Endothelial cell of umbilical vein (primary cell): Measurements from ENCODE around the gene MAP3K7CL. TPM values are rescaled to one million over a fixed set of nuclear protein-coding genes. Genes with fewer than 3 reads are reported as not detected.

Experiments
- BruUV-seq: library from RNA; stranded (reverse); fragments of 400-500 nt; replicated peaks from 2 replicates; lab custom pipeline; 2021; lab: Mats Ljungman, UMichigan
- CTCF ChIA-PET: fragments of 300-600, 350-600 bp; sonication (Branson Sonifier 250); formaldehyde crosslinking; loops from one replicate; lab custom pipeline; 2021; ENCODE audit warnings: antibody characterized with exemption, inconsistent platforms; lab: Charles Lee
- POLR2A ChIA-PET: fragments of 300-600, 350-600 bp; sonication (Branson Sonifier 250); formaldehyde crosslinking; loops from one replicate; lab custom pipeline; 2021; ENCODE audit warnings: antibody characterized with exemption, inconsistent platforms; lab: Charles Lee
- DNase-seq: peaks from one replicate; pipeline ENCODE4 v3.0.0-alpha.2; 2011; ENCODE audit warnings: low read depth, low spot score
- FAIRE-seq: peaks from 2 replicates; lab custom pipeline; 2011; peaks lifted over from hg19 to GRCh38; lab: Jason Lieb, UNC
- H2AFZ ChIP-seq: 2 replicates; pipeline ENCODE4 v1.6.0; 2012; ENCODE audit warnings: low read depth, low read length, control low read depth, inconsistent platforms
- H3K27ac ChIP-seq: 2 replicates; pipeline ENCODE4 v1.5.1; 2011; ENCODE audit warnings: low read depth, mild to moderate bottlenecking, control low read depth, low read length, moderate library complexity; ENCODE audit not compliant: insufficient read depth
- H3K27me3 ChIP-seq, 2 experiments: 2 replicates each; pipeline versions ENCODE4 v1.6.0 to v1.6.1; 2011; ENCODE audit warnings: low read length in 2 of 2, mixed read lengths in 1 of 2; ENCODE audit not compliant: control insufficient read depth in 2 of 2, insufficient read depth in 2 of 2
- H3K36me3 ChIP-seq, 2 experiments: 2 replicates in 1 of 2; 3 replicates in 1 of 2; pipeline ENCODE4 v1.5.1; 2011; ENCODE audit warnings: low read length in 2 of 2, mild to moderate bottlenecking in 1 of 2, moderate library complexity in 1 of 2; ENCODE audit not compliant: control insufficient read depth in 2 of 2, insufficient read depth in 2 of 2; ENCODE audit errors: extremely low read depth in 1 of 2
- H3K4me1 ChIP-seq: 3 replicates; pipeline ENCODE4 v1.5.1; 2011; ENCODE audit warnings: mild to moderate bottlenecking, low read length; ENCODE audit not compliant: control insufficient read depth, insufficient read depth; ENCODE audit errors: extremely low read depth
- H3K4me2 ChIP-seq: 2 replicates; pipeline ENCODE4 v1.6.1; 2011; ENCODE audit warnings: low read length, control low read depth, mixed read lengths; ENCODE audit not compliant: insufficient read depth
- H3K4me3 ChIP-seq, 3 experiments: fragments of 200-600 bp in 1 of 3; sonication (generic), shearing (Covaris generic) in 1 of 3; replicated peaks in 1 of 3; 2 replicates each; pipeline ENCODE4 v1.5.1; 2011 to 2016; ENCODE audit warnings: control low read depth in 3 of 3, low read length in 3 of 3, mild to moderate bottlenecking in 2 of 3, inconsistent platforms in 1 of 3, low read depth in 1 of 3, moderate library complexity in 1 of 3; ENCODE audit not compliant: insufficient read depth in 1 of 3
- H3K79me2 ChIP-seq: 2 replicates; pipeline ENCODE4 v1.6.0; 2012; ENCODE audit warnings: low read length, inconsistent platforms; ENCODE audit not compliant: control insufficient read depth, insufficient read depth
- H3K9ac ChIP-seq: replicated peaks from 2 replicates; pipeline ENCODE3; 2011; ENCODE audit warnings: low read length, control low read depth; ENCODE audit not compliant: insufficient read depth; ENCODE audit errors: extremely low read depth
- H3K9me1 ChIP-seq: replicated peaks from 3 replicates; pipeline ENCODE4 v1.6.0; 2011; ENCODE audit warnings: mild to moderate bottlenecking, low read length; ENCODE audit not compliant: control insufficient read depth, insufficient read depth; ENCODE audit errors: extremely low read depth
- H3K9me3 ChIP-seq: replicated peaks from 2 replicates; pipeline ENCODE4 v1.5.1; 2012; ENCODE audit warnings: low read length, inconsistent platforms; ENCODE audit not compliant: control insufficient read depth, insufficient read depth
- H4K20me1 ChIP-seq: replicated peaks from 2 replicates; pipeline ENCODE3; 2011; ENCODE audit warnings: mild to moderate bottlenecking, low read length; ENCODE audit not compliant: control insufficient read depth, insufficient read depth; ENCODE audit errors: extremely low read depth
- EZH2 ChIP-seq: IDR thresholded peaks from 2 replicates; pipeline ENCODE4 v1.6.1; 2012; ENCODE audit warnings: borderline replicate concordance, low read depth, mild to moderate bottlenecking, moderate library complexity, low read length, inconsistent platforms; ENCODE audit not compliant: severe bottlenecking
- FOS ChIP-seq: IDR thresholded peaks from 2 replicates; pipeline ENCODE4 v1.6.1; 2011; ENCODE audit warnings: mild to moderate bottlenecking, low read length, moderate library complexity, borderline replicate concordance; ENCODE audit not compliant: insufficient read depth
- GATA2 ChIP-seq: IDR thresholded peaks from 2 replicates; pipeline ENCODE4 v1.7.0; 2011; ENCODE audit warnings: low read depth, mild to moderate bottlenecking, moderate library complexity, mixed read lengths, low read length; ENCODE audit not compliant: insufficient read length, insufficient read depth
- JUN ChIP-seq: IDR thresholded peaks from 2 replicates; pipeline ENCODE4 v1.6.1; 2011; ENCODE audit warnings: borderline replicate concordance, low read depth; ENCODE audit not compliant: insufficient read length, insufficient read depth
- MYC ChIP-seq: IDR thresholded peaks from one replicate; pipeline ENCODE4 v1.6.1; 2011; ENCODE audit warnings: mild to moderate bottlenecking, low read depth, low read length
- POLR2A ChIP-seq: IDR thresholded peaks from 2 replicates; pipeline ENCODE4 v1.6.1; 2012; ENCODE audit warnings: low read depth, mild to moderate bottlenecking, control low read depth, low read length
- POLR2AphosphoS5 ChIP-seq: IDR thresholded peaks from 2 replicates; pipeline ENCODE4 v1.6.1; 2012; ENCODE audit warnings: low read depth, mild to moderate bottlenecking, control low read depth, low read length, moderate library complexity; ENCODE audit not compliant: insufficient read depth
- dilution Hi-C: fragments of 300-500 bp; cut with MboI; formaldehyde crosslinking; loops from one replicate; pipeline ENCODE4 v1.15.0; 2019; ENCODE audit warnings: low sequenced_read_pairs; ENCODE audit not compliant: extremely low pct_ligation_motif_present
- intact Hi-C: fragments of 100-400 bp; cut with micrococcal nuclease; formaldehyde crosslinking; loops from one replicate; pipeline ENCODE4 v1.10.0; 2022
- polyA plus RNA-seq, 4 experiments: library from polyadenylated mRNA; depleted of rRNA in 3 of 4; stranded (reverse) in 3 of 4; unstranded in 1 of 4; fragments of >200 nt; gene quantifications; 2 replicates each; pipeline versions ENCODE4 v1.2.1 to v1.2.3, GENCODE V29; 2011 to 2012; ENCODE audit warnings: missing spikeins in 1 of 4
- total RNA-seq: library from RNA; stranded (reverse); gene quantifications from 2 replicates; pipeline ENCODE4 v1.2.3, GENCODE V29; 2021
- TF ChIP-seq, protein P1 (sequence below), 2 donors: IDR thresholded peaks; 1 replicate in 1 of 2; 2 replicates in 1 of 2; pipeline ENCODE4 v1.5.1; 2011; ENCODE audit warnings: low read length in 2 of 2, mild to moderate bottlenecking in 2 of 2, moderate library complexity in 2 of 2, control low read depth in 1 of 2, inconsistent platforms in 1 of 2, low read depth in 1 of 2; ENCODE audit not compliant: insufficient read depth in 1 of 2; ENCODE audit errors: extremely low read depth in 1 of 2
- TF ChIP-seq, protein P2 (sequence below): IDR thresholded peaks from 2 replicates; pipeline ENCODE4 v1.6.1; 2011; ENCODE audit not compliant: insufficient read depth, insufficient read length

Gene MAP3K7CL
- total and polyA plus RNA-seq, 2 donors (not counting 3 experiments of a cell fraction or from before 2014, with no cell fraction given) = 6.1 to 8.1 TPM

DNA sequence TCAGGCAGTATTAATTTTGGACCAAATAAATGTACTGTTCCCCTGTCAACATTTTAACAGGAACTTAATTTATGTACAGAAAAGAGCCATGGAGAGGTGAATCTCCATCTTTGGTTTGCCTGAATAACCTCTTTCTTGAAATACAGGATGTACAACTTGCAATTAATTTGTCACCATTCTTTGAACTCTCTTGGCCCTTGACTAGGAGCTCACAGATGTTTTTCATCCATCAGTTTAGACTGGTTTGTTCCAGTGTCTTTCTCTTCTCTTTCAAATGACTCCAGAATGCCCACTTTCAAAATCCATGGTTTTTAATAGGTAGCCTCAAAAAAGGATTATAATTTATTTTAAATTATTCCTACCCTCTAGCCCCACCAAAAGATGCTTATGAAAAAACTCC, 5.0 kb downstream of the MAP3K7CL start:
- Histone ChIP-seq H3K4me1 (no peaks in the 10 kb centered on the region), H3K9me1 (no peaks in the 10 kb centered on the region), H3K79me2 (no peaks in the 10 kb centered on the region), H2AFZ (no peak overlapping the region), H3K9me3 (no peaks in the 10 kb centered on the region), H4K20me1 (no peaks in the 10 kb centered on the region), H3K27ac (no peak overlapping the region), H3K36me3 (no peaks in the 10 kb centered on the region), H3K4me3 (no peak overlapping the region), H3K4me2 (no peak overlapping the region), H3K27me3 (no peaks in the 10 kb centered on the region), H3K9ac (no peak overlapping the region)
- intact Hi-C loops (no loop called here), dilution Hi-C loops (no loop called here)
- FAIRE-seq (no peak), DNase-seq (no peak)
- ChIA-PET CTCF (interaction anchor here (1.0 to 1.2 kb wide), 2 partner anchors 8 to 11 kb away, joined by 3 to 4 read pairs; no protein-coding TSS in a partner anchor), POLR2A (no interaction called here)
- BruUV-seq = no TSS peak
- TF ChIP-seq MYC = no peak

DNA sequence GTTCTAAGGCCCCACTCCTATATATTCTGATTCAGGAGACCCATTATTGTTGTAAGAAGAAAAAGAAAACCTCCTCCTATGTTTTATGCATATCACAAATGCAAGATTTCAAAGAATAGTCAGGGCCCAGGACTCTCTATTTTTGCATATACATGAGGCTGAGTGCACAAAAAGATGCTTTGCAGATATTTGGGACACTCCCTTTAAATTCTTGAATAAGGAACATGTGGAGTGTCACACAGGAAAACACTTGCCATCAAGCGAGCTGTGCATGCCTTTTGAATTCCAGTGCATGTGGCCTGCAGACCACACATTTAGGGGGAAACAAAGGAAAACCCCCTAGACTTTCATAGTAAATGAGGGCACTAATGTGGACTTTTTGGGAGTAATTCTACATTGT, 5.6 kb downstream of the MAP3K7CL start:
- no peak overlapping the region for H3K4me3 ChIP-seq
- TF ChIP-seq, protein P1, sequence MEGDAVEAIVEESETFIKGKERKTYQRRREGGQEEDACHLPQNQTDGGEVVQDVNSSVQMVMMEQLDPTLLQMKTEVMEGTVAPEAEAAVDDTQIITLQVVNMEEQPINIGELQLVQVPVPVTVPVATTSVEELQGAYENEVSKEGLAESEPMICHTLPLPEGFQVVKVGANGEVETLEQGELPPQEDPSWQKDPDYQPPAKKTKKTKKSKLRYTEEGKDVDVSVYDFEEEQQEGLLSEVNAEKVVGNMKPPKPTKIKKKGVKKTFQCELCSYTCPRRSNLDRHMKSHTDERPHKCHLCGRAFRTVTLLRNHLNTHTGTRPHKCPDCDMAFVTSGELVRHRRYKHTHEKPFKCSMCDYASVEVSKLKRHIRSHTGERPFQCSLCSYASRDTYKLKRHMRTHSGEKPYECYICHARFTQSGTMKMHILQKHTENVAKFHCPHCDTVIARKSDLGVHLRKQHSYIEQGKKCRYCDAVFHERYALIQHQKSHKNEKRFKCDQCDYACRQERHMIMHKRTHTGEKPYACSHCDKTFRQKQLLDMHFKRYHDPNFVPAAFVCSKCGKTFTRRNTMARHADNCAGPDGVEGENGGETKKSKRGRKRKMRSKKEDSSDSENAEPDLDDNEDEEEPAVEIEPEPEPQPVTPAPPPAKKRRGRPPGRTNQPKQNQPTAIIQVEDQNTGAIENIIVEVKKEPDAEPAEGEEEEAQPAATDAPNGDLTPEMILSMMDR (IDR thresholded peaks at IDR 0.05; ENCODE audit: extremely low read depth in 1 of 2, insufficient read depth in 1 of 2, low read depth in 1 of 2, low read length in 2 of 2) = no peak
- TF ChIP-seq EZH2 (no peak), JUN (no peak), GATA2 (no peak), MYC (no peak), FOS (no peak), POLR2AphosphoS5 (no peak), POLR2A (no peak)
- TF ChIP-seq, protein P2, sequence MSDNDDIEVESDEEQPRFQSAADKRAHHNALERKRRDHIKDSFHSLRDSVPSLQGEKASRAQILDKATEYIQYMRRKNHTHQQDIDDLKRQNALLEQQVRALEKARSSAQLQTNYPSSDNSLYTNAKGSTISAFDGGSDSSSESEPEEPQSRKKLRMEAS = no peak
- dilution Hi-C loops = no loop called here
- H4K20me1 ChIP-seq = no peaks in the 10 kb centered on the region
- POLR2A ChIA-PET = no interaction called here
- FAIRE-seq (no peak), DNase-seq (no peak)
- H3K9me3 ChIP-seq = no peaks in the 10 kb centered on the region
- no peak overlapping the region for H2AFZ ChIP-seq
- no peaks in the 10 kb centered on the region for H3K27me3 ChIP-seq
- no peaks in the 10 kb centered on the region for H3K4me1 ChIP-seq
- H3K9ac ChIP-seq = no peak overlapping the region
- CTCF ChIA-PET = interaction anchor here (1.0 to 1.2 kb wide), 2 partner anchors 9 to 12 kb away, joined by 3 to 4 read pairs; no protein-coding TSS in a partner anchor
- intact Hi-C loops = no loop called here
- H3K4me2 ChIP-seq = no peak overlapping the region
- H3K9me1 ChIP-seq = no peaks in the 10 kb centered on the region
- no peaks in the 10 kb centered on the region for H3K79me2 ChIP-seq
- no TSS peak for BruUV-seq
- no peak overlapping the region for H3K27ac ChIP-seq
- H3K36me3 ChIP-seq = no peaks in the 10 kb centered on the region
